DMS114 treated with DMSO at 0.1 percent for 48 hours (cell line): ENCODE measurements around the gene GPC5.
"Not testable (repeated sequence)": the region's sequence is repeated elsewhere in the genome, so short reads cannot be mapped to it uniquely, and the experiment has no call there.

Experiments
- DNase-seq: peaks from one replicate; lab custom pipeline; 2025; ENCODE audit not compliant: unreplicated experiment; lab: John Stamatoyannopoulos, UW

GPC5 gene

GRCh38 chr13:92429231-92429630, 1030.8 kb downstream of the GPC5 start:
- no peak for DNase-seq

DNA sequence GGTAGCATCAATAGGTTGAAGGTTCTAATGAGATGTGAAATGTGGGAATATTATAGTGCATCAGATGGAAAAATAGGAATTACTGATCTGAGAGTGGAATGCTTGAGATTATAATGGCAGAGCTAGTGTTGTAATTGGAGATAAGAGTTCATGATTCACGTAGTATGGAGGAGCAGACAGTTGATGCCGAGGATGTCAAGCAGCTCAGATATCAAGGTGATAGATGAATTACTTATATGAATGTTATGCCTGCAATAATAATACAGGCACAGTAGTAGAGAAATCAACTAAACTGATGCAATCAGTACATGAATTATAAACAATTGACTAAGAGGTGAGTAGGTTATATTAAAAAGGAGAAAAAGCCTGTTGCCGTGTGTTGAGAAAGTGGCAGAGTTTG, 1035.0 kb downstream of the GPC5 start:
- no peak for DNase-seq

DNA sequence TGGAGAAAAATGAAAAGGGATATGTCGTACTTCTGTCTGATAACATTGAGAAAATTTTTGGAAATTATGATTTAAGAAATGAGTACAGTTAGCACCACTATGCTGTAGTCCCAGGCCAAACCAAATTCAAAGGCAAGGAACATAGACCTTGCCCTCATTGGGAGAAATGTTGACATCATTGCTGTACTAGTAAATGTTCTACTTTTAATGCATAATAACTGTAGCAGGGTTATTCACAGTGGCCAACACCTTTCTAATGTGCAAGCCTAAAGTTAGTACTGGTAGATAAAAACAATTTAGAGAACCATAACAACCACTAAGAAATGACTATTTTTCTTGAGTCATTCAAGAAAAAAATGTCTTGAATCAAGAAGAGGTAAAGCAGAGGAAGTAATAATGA, 1035.5 kb downstream of the GPC5 start:
- no peak for DNase-seq

DNA sequence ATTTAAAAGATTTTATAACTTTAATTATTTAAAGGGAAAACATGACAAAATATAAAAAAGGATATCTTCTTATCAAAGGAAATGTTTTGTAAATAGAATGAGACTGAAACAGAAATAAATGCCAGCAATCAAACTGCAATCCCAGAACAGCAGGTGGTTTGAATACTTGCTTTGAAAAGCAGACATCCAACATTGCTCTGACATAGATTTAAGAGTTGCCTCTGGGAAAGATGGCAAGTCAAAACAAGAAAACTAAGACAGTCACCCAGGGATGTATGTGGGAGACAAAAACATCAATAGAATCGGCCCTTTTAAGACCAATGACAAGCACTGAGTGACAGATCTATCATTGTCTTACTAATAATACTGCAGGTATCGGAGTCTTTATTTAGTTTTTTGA, 1038.5 kb downstream of the GPC5 start:
- no peak for DNase-seq

- DNase-seq = no peak
Observed at GRCh38 chr13:92444244-92444643, 1045.8 kb downstream of the GPC5 start.

DNA sequence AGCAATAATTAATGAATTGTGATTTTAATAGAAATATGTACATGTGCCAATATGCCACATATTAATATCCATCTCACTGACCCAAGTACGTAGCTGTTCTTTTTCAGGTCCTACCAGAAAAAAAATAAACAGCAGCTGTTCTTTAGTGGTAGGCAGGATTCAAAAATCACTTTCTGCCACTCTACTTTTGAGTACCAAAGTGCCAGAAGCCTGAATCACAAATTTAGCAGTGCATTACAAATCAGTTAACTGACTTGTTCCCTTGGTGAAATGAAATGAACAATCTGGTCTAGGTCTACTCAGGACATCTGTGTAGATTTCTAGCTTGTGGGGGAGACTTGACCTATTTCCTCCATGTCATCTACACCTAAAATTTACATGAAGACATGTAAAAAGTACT, 1052.6 kb downstream of the GPC5 start:
- DNase-seq = no peak

GRCh38 chr13:92452840-92453239, 1054.4 kb downstream of the GPC5 start:
- DNase-seq = no peak

DNA sequence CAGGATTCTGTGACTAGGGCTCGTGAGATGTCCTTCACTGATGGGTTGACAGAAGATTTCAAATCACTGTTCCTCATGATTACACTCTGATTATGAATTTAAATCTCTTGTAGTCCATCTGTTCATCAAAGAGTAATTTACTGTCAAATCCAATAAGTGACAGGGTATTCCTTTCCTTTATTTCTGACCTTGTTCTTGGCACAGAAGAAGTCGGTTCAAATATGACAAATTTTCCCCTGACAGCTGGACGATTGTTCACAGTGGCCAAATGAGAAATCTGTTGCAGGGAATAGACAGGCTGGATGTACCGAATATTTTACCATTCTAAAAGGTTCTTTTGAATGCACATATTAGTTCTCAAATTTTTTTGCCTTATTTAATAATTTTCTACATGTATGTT, 1060.9 kb downstream of the GPC5 start:
- DNase-seq = no peak

DNA sequence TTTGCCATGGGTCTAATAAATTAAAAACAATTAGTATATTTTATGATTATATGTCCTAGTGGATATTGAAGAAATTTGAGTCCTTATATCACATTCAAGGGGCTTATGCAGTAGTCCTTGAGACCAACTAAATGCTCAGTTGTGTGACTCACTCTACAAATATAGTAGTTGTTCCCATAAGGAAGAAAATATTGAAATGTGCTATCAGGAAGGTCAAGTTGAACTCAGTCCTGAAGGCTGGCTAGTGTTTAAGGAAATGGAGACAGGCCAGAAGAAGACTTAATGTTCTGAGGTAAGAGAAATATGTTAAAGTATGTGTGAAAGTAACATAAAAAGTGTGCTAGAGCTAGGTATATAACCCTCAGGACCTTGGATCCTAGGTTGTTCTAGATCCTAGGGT, 1062.1 kb downstream of the GPC5 start:
- DNase-seq = no peak

DNA sequence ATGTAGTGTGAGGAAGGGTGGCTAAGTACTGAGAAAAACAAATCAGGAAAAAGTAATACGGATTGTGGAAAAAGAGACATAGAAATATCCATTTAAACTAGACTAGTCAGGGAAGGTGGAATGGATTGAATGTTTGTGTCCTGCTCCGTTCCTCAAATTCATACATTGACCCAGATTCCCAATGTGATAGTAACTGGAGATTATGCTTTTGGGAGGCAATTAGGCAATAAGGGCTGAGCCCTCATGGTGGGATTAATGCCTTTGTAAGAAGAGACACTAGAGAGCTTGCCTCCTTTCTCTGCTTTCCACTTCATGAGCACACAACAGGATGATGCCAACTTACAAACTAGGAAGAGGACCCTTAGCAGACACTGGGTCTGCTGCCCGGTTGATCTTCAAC, 1063.0 kb downstream of the GPC5 start:
- no peak for DNase-seq

- no peak for DNase-seq
Observed at GRCh38 chr13:92461831-92462230, 1063.4 kb downstream of the GPC5 start.

GRCh38 chr13:92463134-92463533, 1064.7 kb downstream of the GPC5 start:
- DNase-seq = no peak

DNA sequence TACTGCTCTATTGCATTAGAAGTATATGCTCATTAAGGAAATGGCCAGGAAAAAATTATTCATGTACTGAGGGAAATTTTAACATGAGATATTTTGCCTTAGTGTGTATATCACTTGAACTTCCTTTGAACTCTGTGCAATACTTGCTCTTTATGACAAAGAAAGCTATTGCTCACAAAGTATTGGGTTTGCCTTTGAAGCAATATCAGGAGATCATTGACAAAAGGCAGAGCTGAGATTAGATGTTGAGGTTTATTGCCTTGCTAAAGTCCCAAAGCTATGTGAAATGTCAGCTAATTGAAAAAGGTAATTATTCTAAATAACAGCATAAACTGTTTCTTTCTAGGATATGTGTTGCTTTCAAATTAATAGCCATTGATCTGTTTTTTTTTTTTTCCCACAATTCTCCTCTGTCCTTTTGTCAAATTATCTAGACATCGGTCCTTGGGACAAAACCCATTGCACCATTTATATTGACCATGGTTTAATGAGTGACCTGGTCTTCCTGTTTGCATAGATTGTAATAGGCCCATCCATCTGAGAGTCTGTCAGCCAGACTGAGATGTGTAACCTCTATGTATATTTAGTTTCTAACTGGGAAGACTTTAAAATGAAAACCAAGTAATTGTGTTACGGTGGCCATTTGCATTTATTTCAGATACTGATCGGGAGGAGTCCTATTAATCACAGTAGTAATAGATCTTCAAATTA, 1075.5 kb downstream of the GPC5 start:
- DNase-seq = no peak

DNA sequence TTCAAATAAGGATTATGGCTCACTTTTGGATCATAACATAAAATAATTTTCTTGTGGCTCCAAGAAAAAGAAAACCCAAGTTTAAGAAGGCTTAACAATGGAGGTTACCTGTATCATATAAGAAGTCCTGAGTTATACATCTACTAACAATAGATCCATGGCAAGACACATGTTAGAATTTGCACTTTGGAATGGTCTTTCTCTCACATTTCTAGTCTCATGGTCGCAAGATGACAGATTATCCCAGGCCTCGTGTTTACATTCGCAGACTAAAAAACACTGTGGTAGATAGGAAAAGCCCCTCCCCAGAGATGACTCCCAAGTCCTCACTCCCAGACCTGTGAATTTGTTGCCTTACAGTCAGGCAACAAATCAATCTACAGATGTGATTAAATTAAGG, 1082.0 kb downstream of the GPC5 start:
- no peak for DNase-seq

GRCh38 chr13:92482790-92483189, 1084.4 kb downstream of the GPC5 start:
- DNase-seq = not testable (repeated sequence)

GRCh38 chr13:92483894-92484293, 1085.5 kb downstream of the GPC5 start:
- DNase-seq = no peak

DNA sequence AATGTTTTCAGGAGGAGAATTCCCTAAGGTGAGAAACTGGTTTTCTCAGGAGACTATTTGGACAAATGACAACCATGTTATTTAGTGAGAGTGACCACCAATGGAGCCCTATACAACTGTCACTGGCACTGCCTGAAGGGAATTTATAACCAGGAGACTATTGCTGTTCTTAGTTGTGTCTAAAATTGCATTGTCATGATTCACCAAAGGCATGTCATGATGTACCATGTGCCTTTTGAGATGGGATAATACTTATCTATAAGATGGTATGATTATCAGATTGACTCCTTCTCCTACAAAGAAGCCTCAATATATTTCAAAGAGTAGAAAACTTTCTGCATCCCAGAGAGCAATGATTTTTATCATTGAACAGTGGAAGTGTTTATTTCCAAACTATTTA, 1088.8 kb downstream of the GPC5 start:
- no peak for DNase-seq

DNA sequence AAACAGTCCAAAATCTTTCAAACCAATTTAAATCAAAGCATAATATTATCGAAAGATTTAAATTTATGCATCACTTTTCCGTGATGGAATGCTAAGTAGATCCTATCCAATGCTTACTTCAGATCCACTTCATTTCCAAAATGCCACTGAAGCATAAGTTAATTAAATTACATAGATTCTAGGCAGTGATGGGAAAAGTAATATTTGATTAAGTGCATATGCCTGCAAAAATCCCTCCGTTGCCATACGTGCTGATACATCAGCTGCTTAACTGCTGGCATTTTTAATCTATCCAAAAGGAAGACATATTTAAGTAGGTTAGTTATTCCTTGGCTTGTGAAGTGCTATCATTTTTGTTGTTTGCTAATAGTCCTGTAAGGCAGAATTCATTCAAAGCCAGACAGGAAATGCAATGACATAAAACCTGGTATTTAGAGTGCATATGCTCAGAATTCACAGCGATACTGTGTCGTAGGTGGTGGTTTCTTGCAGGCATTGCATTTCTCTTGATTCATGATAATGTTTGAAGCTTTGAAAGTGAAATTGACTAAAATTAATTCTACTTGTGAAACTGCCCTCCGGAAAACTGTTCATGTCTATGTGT, 1089.9 kb downstream of the GPC5 start:
- DNase-seq = no peak

- DNase-seq = no peak
Observed at GRCh38 chr13:92491839-92492238, 1093.4 kb downstream of the GPC5 start.

GRCh38 chr13:92494915-92495314, 1096.5 kb downstream of the GPC5 start:
- no peak for DNase-seq

DNA sequence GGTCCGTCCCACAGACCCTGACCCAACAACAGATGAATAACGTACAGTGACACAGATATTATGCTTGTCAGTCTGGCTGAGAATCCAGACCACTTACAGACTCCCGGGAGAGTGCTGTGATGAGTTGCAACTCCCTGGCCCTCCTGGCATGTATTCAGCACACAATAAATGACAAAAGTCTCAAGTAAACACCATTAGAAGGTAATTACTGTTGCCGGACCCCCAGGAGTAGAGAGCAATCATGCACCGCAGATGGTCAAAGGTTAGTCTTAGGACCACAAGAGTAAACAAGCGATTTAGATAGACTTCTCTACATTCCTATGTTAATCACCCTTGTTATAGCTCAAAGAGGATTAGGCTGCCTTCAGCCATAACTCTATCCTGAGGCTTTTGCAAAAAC, 1101.8 kb downstream of the GPC5 start:
- DNase-seq = no peak

DNA sequence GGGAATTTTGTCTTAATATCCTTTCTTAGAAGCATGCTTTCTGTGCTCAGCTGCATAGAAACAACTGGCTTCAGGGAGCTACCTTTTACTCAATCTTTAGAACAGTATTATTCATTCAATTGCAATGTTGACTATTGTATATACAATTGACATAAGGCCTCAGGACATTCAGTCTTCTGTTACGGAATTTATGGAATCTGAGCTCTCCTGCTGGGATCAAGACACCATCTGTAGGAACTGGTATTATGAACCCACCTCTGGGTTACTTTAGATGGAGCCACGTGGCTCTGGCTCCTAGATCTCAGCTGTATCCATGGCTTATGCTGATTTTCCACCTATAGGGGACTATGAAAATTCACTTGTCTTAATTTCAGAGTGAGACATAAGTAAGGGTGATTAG, 1112.0 kb downstream of the GPC5 start:
- no peak for DNase-seq

DNA sequence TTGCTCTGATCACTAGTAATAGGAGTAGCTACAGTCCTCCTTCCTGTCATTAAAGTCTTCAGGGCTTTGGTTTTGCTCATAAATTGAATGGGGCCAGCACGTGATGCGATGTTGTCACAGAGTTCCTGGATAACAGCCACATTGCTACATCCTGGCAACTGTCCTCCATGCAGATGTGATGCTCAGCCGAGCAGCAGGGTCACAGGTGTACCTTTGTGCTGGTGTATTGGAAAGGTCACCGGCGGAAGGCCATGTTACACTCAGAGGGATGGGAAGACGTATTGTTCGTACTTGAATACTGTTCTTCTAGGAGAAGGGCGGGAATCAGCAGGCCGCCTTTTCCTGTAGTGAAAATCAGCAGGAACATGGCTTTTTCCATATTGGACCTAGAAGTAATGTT, 1114.4 kb downstream of the GPC5 start:
- DNase-seq = no peak
